ENCODE data around the gene GRM6. TPM values are rescaled to one million over a fixed set of nuclear protein-coding genes. Genes with fewer than 3 reads are reported as not detected.

The GRM6 gene
- total and polyA plus RNA-seq, 12 donors: not detected

- H3K9me3 ChIP-seq: peaks cover 0 to 29% (median 27%) of the 10 kb centered on the region in 11 donors
- intact Hi-C loops (cut with DNase I): loop anchor here in 6 of 10 donors (1.0 to 10.0 kb wide), 10 partner anchors 37 to 291 kb away; partner anchors contain the start of genes ZNF454 (in 5 of the 6), ZNF354C (in 4 of the 6) and ZNF354A (in 1 of the 6)
- peak within 1 kb of the TSS; percentile 80 to 94 (median 88) for H3K27ac ChIP-seq
- ATAC-seq (peak; percentile 97 to 99 (median 99)), DNase-seq (peak; percentile 94 to 95)
- 0 to 1% methylated on average over 71 to 72 of the region's 72 CpGs for WGBS, 2 donors
- H3K36me3 ChIP-seq: peaks cover 3 to 38% (median 32%) of the 10 kb centered on the region in 9 donors
- H3K4me3 ChIP-seq: peak within 1 kb of the TSS; percentile 22 to 96 (median 74)
- H3K4me1 ChIP-seq: peaks cover 0 to 18% (median 9%) of the 10 kb centered on the region in 9 donors
- no peak for TF ChIP-seq CTCF (IDR thresholded peaks at IDR 0.05)
- no peaks in the 10 kb centered on the region for H3K27me3 ChIP-seq
Observed at GRCh38 chr5:179023528-179024189, 28.5 kb upstream of the GRM6 start, which contains the start of gene ZNF879. Gene ZNF879 (plus strand): TSS chr5:179023804. CDS start chr5:179025005, 1,201 bp downstream.

DNA sequence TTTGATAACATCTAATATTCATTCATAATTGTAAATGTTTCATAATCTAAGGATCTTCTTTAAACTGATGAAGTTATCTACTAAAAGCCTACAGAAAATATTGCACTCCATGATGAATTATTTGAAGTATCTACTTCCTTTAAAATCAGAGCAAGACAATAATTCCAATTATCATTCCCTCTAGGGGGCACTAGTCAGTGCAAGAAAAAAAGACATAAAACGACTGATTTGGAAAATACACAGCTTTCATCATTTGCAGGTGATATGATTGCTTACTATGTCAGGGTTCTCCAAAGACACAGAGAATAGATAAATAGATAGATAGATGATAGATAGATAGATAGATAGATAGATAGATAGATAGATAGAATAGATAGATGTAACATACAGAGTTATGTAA lies 13.5 kb upstream of the GRM6 start:
- DNase-seq (no peak), ATAC-seq (no peak)
- H3K27me3 ChIP-seq: no peaks in the 10 kb centered on the region
- H3K36me3 ChIP-seq: no peaks in the 10 kb centered on the region
- TF ChIP-seq CTCF (IDR thresholded peaks at IDR 0.05): peak in 1 of 9 donors; percentile 25
- H3K4me3 ChIP-seq: no peak overlapping the region
- WGBS, 2 donors: 19 to 21% methylated on average over 1 of the region's 1 CpG
- H3K27ac ChIP-seq: no peak overlapping the region
- intact Hi-C loops (cut with DNase I): no loop called here
- peaks cover 0 to 74% (median 10%) of the 10 kb centered on the region in 11 donors for H3K9me3 ChIP-seq
- H3K4me1 ChIP-seq: no peaks in the 10 kb centered on the region

DNA sequence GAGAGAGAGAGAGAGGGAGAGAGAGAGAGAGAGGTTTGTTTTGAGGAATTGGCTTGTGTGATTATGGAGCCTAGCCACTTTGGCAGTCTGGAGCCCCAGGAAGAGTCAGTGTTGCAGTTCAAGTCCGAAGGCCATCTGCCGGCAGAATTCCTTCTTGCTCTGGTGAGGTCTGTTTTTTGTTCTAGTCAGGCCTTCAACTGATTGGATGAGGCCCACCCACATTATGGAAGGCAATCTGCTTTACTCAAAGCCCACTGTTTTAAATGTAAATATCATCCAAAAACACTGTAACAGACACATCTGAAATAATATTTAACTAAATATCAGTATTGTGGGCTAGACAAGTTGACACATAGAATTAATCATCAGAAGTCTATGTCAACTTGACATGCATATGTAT lies 11.4 kb upstream of the GRM6 start:
- Histone ChIP-seq H3K27ac (no peak overlapping the region), H3K36me3 (no peaks in the 10 kb centered on the region), H3K4me1 (no peaks in the 10 kb centered on the region), H3K9me3 (peaks cover 0 to 56% (median 2%) of the 10 kb centered on the region in 11 donors), H3K4me3 (no peak overlapping the region), H3K27me3 (no peaks in the 10 kb centered on the region)
- intact Hi-C loops (cut with DNase I): no loop called here
- no peak for TF ChIP-seq CTCF (IDR thresholded peaks at IDR 0.05)
- DNase-seq: no peak
- 76 to 89% methylated on average over 2 of the region's 2 CpGs for WGBS, 2 donors
- no peak for ATAC-seq

DNA sequence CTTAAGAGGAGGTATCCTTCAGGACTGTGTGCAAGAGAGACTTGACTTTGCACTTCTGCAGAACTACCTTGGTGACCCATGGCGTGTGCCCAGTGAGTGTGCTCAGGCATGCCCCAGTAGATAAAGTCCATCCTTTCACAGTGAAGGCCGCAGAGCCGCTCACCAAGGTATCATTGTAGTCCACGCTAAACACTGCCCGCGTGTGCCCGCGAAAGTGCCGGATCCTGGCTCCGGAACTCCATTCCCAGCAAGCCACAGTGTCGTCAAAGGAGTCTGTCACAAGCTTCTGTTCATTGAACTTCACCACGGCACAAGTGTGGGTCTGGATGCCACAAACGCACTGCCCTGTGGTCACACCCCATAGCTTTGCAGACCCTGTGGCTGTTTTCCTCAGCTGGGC lies 3.3 kb upstream of the GRM6 start:
- H3K9me3 ChIP-seq: peaks cover 0 to 18% (median 0%) of the 10 kb centered on the region in 11 donors
- DNase-seq: no peak
- H3K27me3 ChIP-seq: peaks cover 11 to 44% (median 35%) of the 10 kb centered on the region in 7 donors
- H3K36me3 ChIP-seq: no peaks in the 10 kb centered on the region
- no peak overlapping the region for H3K27ac ChIP-seq
- ATAC-seq: no peak
- intact Hi-C loops (cut with DNase I): no loop called here
- TF ChIP-seq CTCF (IDR thresholded peaks at IDR 0.05): no peak
- no peak overlapping the region for H3K4me3 ChIP-seq
- peaks cover 0 to 2% (median 0%) of the 10 kb centered on the region in 9 donors for H3K4me1 ChIP-seq
- WGBS, 2 donors: 92 to 94% methylated on average over 13 of the region's 13 CpGs
